ENCODE results near the gene USP32.
"Not testable (repeated sequence)": the region's sequence is repeated elsewhere in the genome, so short reads cannot be mapped to it uniquely, and the experiment has no call there.

DNA sequence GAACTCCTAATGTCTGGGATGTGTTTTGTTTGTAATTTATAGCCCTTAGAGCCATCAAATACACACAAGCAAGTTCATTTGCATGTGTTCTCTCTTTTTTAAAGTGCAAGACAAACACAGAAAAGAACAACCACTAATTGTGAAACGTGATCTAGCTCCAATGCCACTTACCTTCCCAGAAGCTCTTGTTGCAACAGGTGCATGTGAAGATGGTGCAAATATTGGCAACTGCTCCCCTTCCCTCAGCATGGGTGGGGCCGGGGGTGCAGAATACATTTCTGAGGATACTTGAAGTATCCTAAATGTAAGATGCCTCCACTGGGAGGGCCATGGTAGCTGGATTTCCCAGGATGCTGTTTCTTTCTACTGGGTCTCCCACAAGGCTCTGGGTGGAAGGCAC, 213.8 kb downstream of the USP32 start:
- TF ChIP-seq POLR2A (IDR thresholded peaks at IDR 0.05; ENCODE audit: low read depth, low read length); MYC (IDR thresholded peaks at IDR 0.05; ENCODE audit: low read depth, low read length); JUN (IDR thresholded peaks at IDR 0.05; ENCODE audit: borderline replicate concordance, insufficient read depth, insufficient read length, low read depth); POLR2AphosphoS5 (IDR thresholded peaks at IDR 0.05; ENCODE audit: insufficient read depth, low read depth, low read length): not testable (repeated sequence)
- TF ChIP-seq, protein P1, sequence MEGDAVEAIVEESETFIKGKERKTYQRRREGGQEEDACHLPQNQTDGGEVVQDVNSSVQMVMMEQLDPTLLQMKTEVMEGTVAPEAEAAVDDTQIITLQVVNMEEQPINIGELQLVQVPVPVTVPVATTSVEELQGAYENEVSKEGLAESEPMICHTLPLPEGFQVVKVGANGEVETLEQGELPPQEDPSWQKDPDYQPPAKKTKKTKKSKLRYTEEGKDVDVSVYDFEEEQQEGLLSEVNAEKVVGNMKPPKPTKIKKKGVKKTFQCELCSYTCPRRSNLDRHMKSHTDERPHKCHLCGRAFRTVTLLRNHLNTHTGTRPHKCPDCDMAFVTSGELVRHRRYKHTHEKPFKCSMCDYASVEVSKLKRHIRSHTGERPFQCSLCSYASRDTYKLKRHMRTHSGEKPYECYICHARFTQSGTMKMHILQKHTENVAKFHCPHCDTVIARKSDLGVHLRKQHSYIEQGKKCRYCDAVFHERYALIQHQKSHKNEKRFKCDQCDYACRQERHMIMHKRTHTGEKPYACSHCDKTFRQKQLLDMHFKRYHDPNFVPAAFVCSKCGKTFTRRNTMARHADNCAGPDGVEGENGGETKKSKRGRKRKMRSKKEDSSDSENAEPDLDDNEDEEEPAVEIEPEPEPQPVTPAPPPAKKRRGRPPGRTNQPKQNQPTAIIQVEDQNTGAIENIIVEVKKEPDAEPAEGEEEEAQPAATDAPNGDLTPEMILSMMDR (IDR thresholded peaks at IDR 0.05; ENCODE audit: extremely low read depth in 1 of 2, insufficient read depth in 1 of 2, low read depth in 1 of 2, low read length in 2 of 2) = not testable (repeated sequence)
- TF ChIP-seq, protein P2, sequence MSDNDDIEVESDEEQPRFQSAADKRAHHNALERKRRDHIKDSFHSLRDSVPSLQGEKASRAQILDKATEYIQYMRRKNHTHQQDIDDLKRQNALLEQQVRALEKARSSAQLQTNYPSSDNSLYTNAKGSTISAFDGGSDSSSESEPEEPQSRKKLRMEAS (IDR thresholded peaks at IDR 0.05; ENCODE audit: insufficient read depth, insufficient read length) = not testable (repeated sequence)

All from endothelial cell of umbilical vein (primary cell).